OCI-LY3 (cell line): ENCODE data around the gene SH3BGRL.

ENCODE experiments used
- CTCF ChIP-seq: fragments of 200-600, 300-600 bp; sonication (generic); IDR thresholded peaks from 2 replicates; pipeline ENCODE4 v1.5.1; 2014; ENCODE audit warnings: antibody characterized with exemption, low read length, low read depth
- EZH2phosphoT487 ChIP-seq: fragments of 200-600 bp; shearing (Covaris generic); IDR thresholded peaks from 2 replicates; pipeline ENCODE4 v1.6.1; 2018; ENCODE audit warnings: antibody characterized with exemption, mixed run types, low read depth

- no peak for TF ChIP-seq CTCF
- TF ChIP-seq EZH2phosphoT487, result no peak
Observed at GRCh38 chrX:81338924-81339323, 137.0 kb downstream of the SH3BGRL start.
